Uterus (tissue), 4 donors: ENCODE results near the gene SPEF2. TPM values are rescaled to one million over a fixed set of nuclear protein-coding genes. Genes with fewer than 3 reads are reported as not detected.

ENCODE experiments used
- DNase-seq, 2 donors: peaks; one replicate each; pipeline ENCODE4 v3.0.0-alpha.2; 2019 to 2020
- H3K27ac ChIP-seq, 2 donors: fragments of 200-600 bp; sonication (generic); 1 replicate in 1 of 2; 2 replicates in 1 of 2; pipeline ENCODE4 v1.5.1; 2016 to 2018
- H3K27me3 ChIP-seq, 2 donors: fragments of 200-600 bp; sonication (generic); one replicate each; pipeline ENCODE4 v1.5.1; 2018 to 2019; ENCODE audit warnings: control low read depth in 1 of 2
- H3K36me3 ChIP-seq, 2 donors: fragments of 200-600 bp; sonication (generic); one replicate each; pipeline ENCODE4 v1.5.1; 2019; ENCODE audit warnings: control low read depth in 1 of 2
- H3K4me1 ChIP-seq, 2 donors: fragments of 200-600 bp; sonication (generic); one replicate each; pipeline ENCODE4 v1.5.1; 2018 to 2019; ENCODE audit warnings: control low read depth in 1 of 2
- H3K4me3 ChIP-seq, 2 donors: fragments of 200-600 bp; sonication (generic); 1 replicate in 1 of 2; 2 replicates in 1 of 2; pipeline ENCODE4 v1.5.1; 2018 to 2019; ENCODE audit warnings: mild to moderate bottlenecking in 1 of 2
- H3K9me3 ChIP-seq, 2 donors: fragments of 200-600 bp; sonication (generic); one replicate each; pipeline ENCODE4 v1.5.1; 2019; ENCODE audit warnings: control low read depth in 1 of 2
- POLR2A ChIP-seq, 2 donors: fragments of 450-650 bp; IDR thresholded peaks; one replicate each; pipeline ENCODE4 v1.6.1; 2016; ENCODE audit warnings: antibody characterized with exemption in 2 of 2, mild to moderate bottlenecking in 1 of 2, moderate library complexity in 1 of 2
- intact Hi-C: fragments of 100-400 bp; cut with DNase I; formaldehyde crosslinking; loops from one replicate; pipeline ENCODE4 v1.15.1; 2023; ENCODE audit warnings: low total_unique reads
- total RNA-seq, 4 donors: library from RNA; depleted of rRNA in 3 of 4; stranded (reverse); fragments of >200 nt in 3 of 4; gene quantifications; one replicate each; pipeline versions ENCODE4 v1.1.0 to v1.2.4, GENCODE V29; 2014 to 2023
- TF ChIP-seq, protein P1 (sequence below), 4 experiments: fragments of 200-600 bp in 2 of 4; fragments of 450-650 bp in 2 of 4; sonication (generic) in 2 of 4; IDR thresholded peaks; one replicate each; pipeline ENCODE4 v1.5.1; 2016 to 2019; ENCODE audit warnings: antibody characterized with exemption in 4 of 4, mild to moderate bottlenecking in 2 of 4, moderate library complexity in 1 of 4
- donor health status: DM: yes; HTN: yes; CAD: no.

SPEF2 gene
- total RNA-seq, 4 donors from 2014 or later, result 3.3 to 71.0 (median 20.9) TPM

DNA sequence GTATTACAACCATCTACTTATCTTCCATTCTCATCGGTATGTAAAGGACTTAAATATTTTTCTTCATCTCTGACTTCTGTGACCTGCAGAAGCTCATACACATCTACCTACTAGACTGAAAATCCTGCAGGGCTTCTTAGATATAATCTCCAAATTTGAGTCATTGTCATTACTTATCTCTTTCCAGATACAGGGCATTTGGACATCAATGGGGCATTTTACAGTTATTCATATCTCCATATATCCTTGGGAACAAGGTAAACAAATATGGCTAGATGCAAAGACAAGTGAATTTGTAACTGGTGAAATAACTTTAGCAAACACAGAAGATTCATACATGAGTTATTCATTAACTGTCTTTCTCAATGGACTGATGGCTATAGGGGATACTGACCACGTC is 201.4 kb downstream of the SPEF2 start:
- no peaks in the 10 kb centered on the region for H3K27me3 ChIP-seq
- H3K27ac ChIP-seq, result no peak overlapping the region
- H3K4me1 ChIP-seq, result no peaks in the 10 kb centered on the region
- DNase-seq, result no peak
- H3K36me3 ChIP-seq, result no peaks in the 10 kb centered on the region
- no peak overlapping the region for H3K4me3 ChIP-seq
- H3K9me3 ChIP-seq, result no peaks in the 10 kb centered on the region
- TF ChIP-seq POLR2A (IDR thresholded peaks at IDR 0.05), result no peak
- TF ChIP-seq, protein P1, sequence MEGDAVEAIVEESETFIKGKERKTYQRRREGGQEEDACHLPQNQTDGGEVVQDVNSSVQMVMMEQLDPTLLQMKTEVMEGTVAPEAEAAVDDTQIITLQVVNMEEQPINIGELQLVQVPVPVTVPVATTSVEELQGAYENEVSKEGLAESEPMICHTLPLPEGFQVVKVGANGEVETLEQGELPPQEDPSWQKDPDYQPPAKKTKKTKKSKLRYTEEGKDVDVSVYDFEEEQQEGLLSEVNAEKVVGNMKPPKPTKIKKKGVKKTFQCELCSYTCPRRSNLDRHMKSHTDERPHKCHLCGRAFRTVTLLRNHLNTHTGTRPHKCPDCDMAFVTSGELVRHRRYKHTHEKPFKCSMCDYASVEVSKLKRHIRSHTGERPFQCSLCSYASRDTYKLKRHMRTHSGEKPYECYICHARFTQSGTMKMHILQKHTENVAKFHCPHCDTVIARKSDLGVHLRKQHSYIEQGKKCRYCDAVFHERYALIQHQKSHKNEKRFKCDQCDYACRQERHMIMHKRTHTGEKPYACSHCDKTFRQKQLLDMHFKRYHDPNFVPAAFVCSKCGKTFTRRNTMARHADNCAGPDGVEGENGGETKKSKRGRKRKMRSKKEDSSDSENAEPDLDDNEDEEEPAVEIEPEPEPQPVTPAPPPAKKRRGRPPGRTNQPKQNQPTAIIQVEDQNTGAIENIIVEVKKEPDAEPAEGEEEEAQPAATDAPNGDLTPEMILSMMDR (IDR thresholded peaks at IDR 0.05), result no peak
- intact Hi-C loops, result no loop called here

DNA sequence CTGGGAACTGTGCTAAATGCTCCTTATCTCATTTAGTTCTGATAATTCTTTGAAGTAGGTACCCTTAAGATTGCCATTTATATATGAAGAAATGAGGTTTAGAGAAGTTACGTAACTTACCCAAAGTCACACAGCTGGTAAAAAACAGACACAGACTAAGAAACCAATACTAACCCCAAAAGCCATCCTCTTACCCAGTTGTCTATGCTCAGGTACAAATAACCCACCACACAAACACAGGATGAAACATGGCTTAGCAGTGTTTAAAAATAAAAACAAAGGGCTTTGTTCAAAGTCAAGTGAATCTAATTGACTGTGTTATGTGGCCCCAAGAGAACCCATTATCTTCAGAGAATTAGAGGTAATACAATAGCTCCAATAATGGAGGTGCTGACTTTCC is 202.0 kb downstream of the SPEF2 start:
- Histone ChIP-seq H3K4me3 (no peak overlapping the region), H3K36me3 (no peaks in the 10 kb centered on the region), H3K4me1 (no peaks in the 10 kb centered on the region), H3K27ac (no peak overlapping the region), H3K9me3 (no peaks in the 10 kb centered on the region), H3K27me3 (no peaks in the 10 kb centered on the region)
- TF ChIP-seq POLR2A (IDR thresholded peaks at IDR 0.05), result no peak
- TF ChIP-seq, protein P1 (IDR thresholded peaks at IDR 0.05), result no peak
- DNase-seq, result no peak
- intact Hi-C loops, result no loop called here

DNA sequence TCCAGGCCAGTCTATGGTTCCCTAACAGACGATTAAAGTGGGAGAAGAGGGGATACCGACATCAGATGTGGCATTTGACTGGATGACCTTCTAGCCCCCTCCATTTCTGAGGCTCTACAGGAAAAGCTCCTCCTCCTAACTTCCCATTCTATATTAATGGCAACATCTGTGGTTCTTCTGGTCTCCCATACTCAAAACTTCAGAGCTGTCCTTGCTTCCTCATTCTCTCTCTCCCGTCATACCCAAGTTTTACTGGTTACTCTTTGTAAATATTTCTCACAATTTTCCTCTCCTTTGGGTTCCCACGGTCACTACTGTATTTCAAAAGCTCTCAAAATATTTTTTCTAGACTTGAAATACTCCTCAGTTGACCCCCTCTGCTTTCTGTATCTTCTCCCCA is 203.1 kb downstream of the SPEF2 start:
- Histone ChIP-seq H3K9me3 (no peaks in the 10 kb centered on the region), H3K4me1 (no peaks in the 10 kb centered on the region)
- intact Hi-C loops, result no loop called here

DNA sequence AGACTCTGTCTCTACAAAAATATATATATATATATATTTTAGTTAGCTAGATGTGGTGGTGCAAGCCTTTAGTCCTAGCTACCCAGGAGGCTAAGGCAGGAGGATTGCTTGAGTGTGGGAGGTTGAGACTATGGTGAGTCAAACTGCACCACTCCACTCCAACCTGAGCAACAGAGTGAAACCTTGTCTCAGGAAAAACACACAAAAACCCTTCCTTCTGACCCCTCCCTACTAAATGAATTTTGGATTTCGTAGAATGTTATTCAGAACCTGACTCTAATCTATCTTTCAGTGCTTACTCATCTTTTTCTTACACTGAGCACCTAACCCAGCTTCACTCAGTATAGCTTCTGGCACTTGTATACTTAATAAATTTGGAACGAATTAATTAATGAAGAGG is 203.8 kb downstream of the SPEF2 start:
- no peak overlapping the region for H3K27ac ChIP-seq
- no peaks in the 10 kb centered on the region for H3K4me1 ChIP-seq
- H3K36me3 ChIP-seq, result no peaks in the 10 kb centered on the region
- H3K27me3 ChIP-seq, result no peaks in the 10 kb centered on the region
- no peaks in the 10 kb centered on the region for H3K9me3 ChIP-seq
- no peak for TF ChIP-seq POLR2A (IDR thresholded peaks at IDR 0.05)
- TF ChIP-seq, protein P1 (IDR thresholded peaks at IDR 0.05), result no peak
- no peak overlapping the region for H3K4me3 ChIP-seq
- DNase-seq, result no peak
- intact Hi-C loops, result no loop called here

More for the DNA sequence above, 203.1 kb downstream of the SPEF2 start:
- Histone ChIP-seq H3K27ac (no peak overlapping the region), H3K4me3 (no peak overlapping the region), H3K27me3 (no peaks in the 10 kb centered on the region), H3K36me3 (no peaks in the 10 kb centered on the region)
- no peak for DNase-seq
- TF ChIP-seq, protein P1 (IDR thresholded peaks at IDR 0.05), result no peak
- TF ChIP-seq POLR2A (IDR thresholded peaks at IDR 0.05), result no peak

DNA sequence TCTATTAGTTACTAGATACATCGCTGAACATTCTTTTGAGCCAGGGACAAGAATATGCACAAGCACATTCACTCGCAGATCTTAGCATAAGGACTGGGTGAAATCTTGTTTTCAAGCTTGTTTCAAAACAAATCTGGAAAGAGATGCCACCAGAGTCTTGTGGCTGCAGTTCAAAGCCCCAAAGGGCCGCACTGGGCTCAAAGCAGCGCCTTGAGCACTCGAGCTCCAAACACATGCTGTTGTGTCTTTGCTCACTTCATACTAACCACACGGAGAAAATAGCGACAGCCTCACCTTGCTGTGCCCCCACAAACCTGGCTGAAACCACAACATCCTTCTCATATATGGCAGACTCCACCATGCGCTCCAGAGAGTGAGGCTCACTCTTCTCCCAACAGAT is 204.8 kb downstream of the SPEF2 start:
- no peaks in the 10 kb centered on the region for H3K27me3 ChIP-seq
- intact Hi-C loops, result no loop called here
- DNase-seq, result no peak
- TF ChIP-seq, protein P1 (IDR thresholded peaks at IDR 0.05), result no peak
- no peak for TF ChIP-seq POLR2A (IDR thresholded peaks at IDR 0.05)
- no peaks in the 10 kb centered on the region for H3K36me3 ChIP-seq
- no peaks in the 10 kb centered on the region for H3K9me3 ChIP-seq
- no peak overlapping the region for H3K4me3 ChIP-seq
- H3K4me1 ChIP-seq, result no peaks in the 10 kb centered on the region
- H3K27ac ChIP-seq, result no peak overlapping the region
